ENCODE results near the gene GPRC5C.

GRCh38 chr17:74431568-74432423 lies at the start of gene GPRC5C:
- TF ChIP-seq POLR2AphosphoS5 (IDR thresholded peaks at IDR 0.05; ENCODE audit: low read depth, low read length) (no peak), POLR2A (IDR thresholded peaks at IDR 0.05; ENCODE audit: low read depth, low read length) (0 out of 2 replicates have a peak, but pooled peaks have one; percentile 12), TAF1 (IDR thresholded peaks at IDR 0.05; ENCODE audit: low read depth, low read length) (0 out of 2 replicates have a peak, but pooled peaks have one; percentile 40), POU2F2 (IDR thresholded peaks at IDR 0.05; ENCODE audit: low read depth, low read length) (0 out of 2 replicates have a peak, but pooled peaks have one; percentile 41), SPI1 (IDR thresholded peaks at IDR 0.05; ENCODE audit: low read depth, low read length) (no peak)
